H9 (cell line): Measurements from ENCODE around the gene RARG. TPM values are rescaled to one million over a fixed set of nuclear protein-coding genes. Genes with fewer than 3 reads are reported as not detected.

Experiments used
- DNase-seq: peaks from one replicate; pipeline ENCODE4 v3.0.0-alpha.2; 2017
- H2AFZ ChIP-seq: one replicate; pipeline ENCODE4 v1.6.1; 2013; ENCODE audit warnings: mild to moderate bottlenecking, low read length, control low read depth, moderate library complexity
- H2AK5ac ChIP-seq: 2 replicates; pipeline ENCODE4 v1.6.1; 2013; ENCODE audit warnings: low read length, control low read depth, mixed read lengths; ENCODE audit not compliant: insufficient read length
- H2BK120ac ChIP-seq: one replicate; pipeline ENCODE4 v1.6.1; 2013; ENCODE audit warnings: low read depth, mild to moderate bottlenecking, low read length, control low read depth, inconsistent platforms; ENCODE audit not compliant: poor library complexity, severe bottlenecking
- H2BK12ac ChIP-seq: 2 replicates; pipeline ENCODE4 v1.6.1; 2013; ENCODE audit warnings: low read length, control low read depth, mixed read lengths, low read depth; ENCODE audit not compliant: insufficient read length
- H2BK15ac ChIP-seq: 2 replicates; pipeline ENCODE4 v1.6.1; 2013; ENCODE audit warnings: low read depth, low read length, control low read depth
- H2BK20ac ChIP-seq: one replicate; pipeline ENCODE4 v1.6.1; 2013; ENCODE audit warnings: low read depth, mild to moderate bottlenecking, low read length, control low read depth, inconsistent platforms; ENCODE audit not compliant: poor library complexity, severe bottlenecking
- H2BK5ac ChIP-seq: 2 replicates; pipeline ENCODE4 v1.6.1; 2013; ENCODE audit warnings: low read length, control low read depth, mixed read lengths; ENCODE audit not compliant: insufficient read length
- H3K14ac ChIP-seq: 2 replicates; pipeline ENCODE4 v1.6.1; 2013; ENCODE audit warnings: low read length, control low read depth; ENCODE audit not compliant: insufficient read depth
- H3K18ac ChIP-seq: 2 replicates; pipeline ENCODE4 v1.6.1; 2013; ENCODE audit warnings: low read depth, mild to moderate bottlenecking, mixed read lengths, low read length, control low read depth; ENCODE audit not compliant: insufficient read length
- H3K23ac ChIP-seq: 2 replicates; pipeline ENCODE4 v1.6.1; 2013; ENCODE audit warnings: low read length, control low read depth, mixed read lengths, low read depth; ENCODE audit not compliant: insufficient read length
- H3K23me2 ChIP-seq: 2 replicates; pipeline ENCODE4 v1.6.1; 2013; ENCODE audit warnings: low read depth, mild to moderate bottlenecking, mixed read lengths, low read length, control low read depth; ENCODE audit not compliant: insufficient read length, poor library complexity, severe bottlenecking
- H3K27ac ChIP-seq: 2 replicates; pipeline ENCODE4 v1.5.1; 2013; ENCODE audit warnings: low read length, control low read depth, mixed read lengths, low read depth; ENCODE audit not compliant: insufficient read length
- H3K27me3 ChIP-seq: 2 replicates; pipeline ENCODE4 v1.6.1; 2013; ENCODE audit warnings: low read length, control low read depth, inconsistent platforms; ENCODE audit not compliant: insufficient read depth
- H3K4ac ChIP-seq: 2 replicates; pipeline ENCODE4 v1.6.1; 2013; ENCODE audit warnings: low read depth, mild to moderate bottlenecking, control low read depth, inconsistent platforms, low read length, moderate library complexity
- H3K4me1 ChIP-seq: 2 replicates; pipeline ENCODE4 v1.6.1; 2013; ENCODE audit warnings: low read length, control low read depth, inconsistent platforms; ENCODE audit not compliant: insufficient read depth
- H3K4me2 ChIP-seq: 2 replicates; pipeline ENCODE4 v1.6.1; 2013; ENCODE audit warnings: low read length, control low read depth, mixed read lengths; ENCODE audit not compliant: insufficient read length, insufficient read depth
- H3K56ac ChIP-seq: 2 replicates; pipeline ENCODE4 v1.6.1; 2013; ENCODE audit warnings: low read depth, mild to moderate bottlenecking, mixed read lengths, low read length, control low read depth; ENCODE audit not compliant: insufficient read length
- H3K79me1 ChIP-seq: 2 replicates; pipeline ENCODE4 v1.6.1; 2013; ENCODE audit warnings: low read depth, mild to moderate bottlenecking, moderate library complexity, low read length, control low read depth, inconsistent platforms; ENCODE audit not compliant: insufficient read depth, poor library complexity, severe bottlenecking
- H3K79me2 ChIP-seq: 2 replicates; pipeline ENCODE4 v1.6.1; 2013; ENCODE audit warnings: low read length, control low read depth, inconsistent platforms; ENCODE audit not compliant: insufficient read depth
- H3K9ac ChIP-seq: 2 replicates; pipeline ENCODE4 v1.6.1; 2013; ENCODE audit warnings: low read length, control low read depth, mixed read lengths; ENCODE audit not compliant: insufficient read length; ENCODE audit errors: extremely low read depth
- H3K9me3 ChIP-seq: one replicate; pipeline ENCODE4 v1.6.1; 2013; ENCODE audit warnings: low read depth, low read length, inconsistent platforms; ENCODE audit not compliant: control insufficient read depth
- H3T11ph ChIP-seq: one replicate; pipeline ENCODE4 v1.6.1; 2013; ENCODE audit warnings: mild to moderate bottlenecking, low read length, control low read depth, inconsistent platforms
- H4K20me1 ChIP-seq: one replicate; pipeline ENCODE4 v1.6.1; 2013; ENCODE audit not compliant: control insufficient read depth, insufficient read length, insufficient read depth
- H4K5ac ChIP-seq: 2 replicates; pipeline ENCODE4 v1.6.1; 2013; ENCODE audit warnings: low read depth, mild to moderate bottlenecking, mixed read lengths, low read length, control low read depth; ENCODE audit not compliant: insufficient read length
- H4K8ac ChIP-seq: replicated peaks from 2 replicates; pipeline ENCODE4 v1.6.1; 2013; ENCODE audit warnings: low read length, control low read depth, mixed read lengths, low read depth; ENCODE audit not compliant: insufficient read length
- H4K91ac ChIP-seq: 2 replicates; pipeline ENCODE4 v1.6.1; 2013; ENCODE audit warnings: low read depth, mild to moderate bottlenecking, moderate library complexity, mixed read lengths, low read length, control low read depth; ENCODE audit not compliant: insufficient read length
- H3K27ac Mint-ChIP-seq, 3 experiments: 2 replicates in 2 of 3; 3 replicates in 1 of 3; pipeline ENCODE4 v1.8.0; 2020 to 2021; ENCODE audit warnings: mixed read lengths in 3 of 3, mild to moderate bottlenecking in 1 of 3, moderate library complexity in 1 of 3
- H3K27me3 Mint-ChIP-seq: 2 replicates; pipeline ENCODE4 v1.8.0; 2021; ENCODE audit warnings: low read depth, mild to moderate bottlenecking, moderate library complexity, mixed read lengths
- H3K36me3 Mint-ChIP-seq, 3 experiments: 2 replicates in 2 of 3; 3 replicates in 1 of 3; pipeline ENCODE4 v1.8.0; 2020 to 2021; ENCODE audit warnings: low read depth in 3 of 3, mixed read lengths in 3 of 3; ENCODE audit not compliant: insufficient read depth in 1 of 3
- H3K4me1 Mint-ChIP-seq, 2 experiments: 2 replicates each; pipeline ENCODE4 v1.8.0; 2020; ENCODE audit warnings: mixed read lengths in 2 of 2
- H3K4me3 Mint-ChIP-seq, 2 experiments: 2 replicates in 1 of 2; 3 replicates in 1 of 2; pipeline ENCODE4 v1.8.0; 2020 to 2021; ENCODE audit warnings: mild to moderate bottlenecking in 2 of 2, mixed read lengths in 2 of 2, moderate library complexity in 1 of 2
- H3K9me3 Mint-ChIP-seq, 2 experiments: 2 replicates in 1 of 2; 3 replicates in 1 of 2; pipeline ENCODE4 v1.8.0; 2020; ENCODE audit warnings: mild to moderate bottlenecking in 2 of 2, mixed read lengths in 2 of 2, moderate library complexity in 1 of 2
- WGBS: extraction: QIAGEN DNeasy Blood & Tissue Kit; methylation state at CpG from one replicate; pipeline ENCODE4 v1.1.7; 2013; ENCODE audit warnings: missing lambda C conversion rate, low lambda C conversion rate, mixed read lengths; ENCODE audit not compliant: insufficient read length; ENCODE audit errors: extremely low coverage; 5-methylcytosine and 5-hydroxymethylcytosine counted together
- total RNA-seq: library from RNA; stranded (reverse); gene quantifications from 2 replicates; pipeline ENCODE4 v1.2.1, GENCODE V29; 2021
- TF ChIP-seq, protein P1 (sequence below): fragments of 200-600 bp; sonication (generic); conservative IDR thresholded peaks from 3 replicates; pipeline ENCODE4 v1.8.0; 2021; ENCODE audit warnings: antibody characterized with exemption, mild to moderate bottlenecking

RARG gene
- total RNA-seq, 1 experiment from 2014 or later = 43.7 TPM

DNA sequence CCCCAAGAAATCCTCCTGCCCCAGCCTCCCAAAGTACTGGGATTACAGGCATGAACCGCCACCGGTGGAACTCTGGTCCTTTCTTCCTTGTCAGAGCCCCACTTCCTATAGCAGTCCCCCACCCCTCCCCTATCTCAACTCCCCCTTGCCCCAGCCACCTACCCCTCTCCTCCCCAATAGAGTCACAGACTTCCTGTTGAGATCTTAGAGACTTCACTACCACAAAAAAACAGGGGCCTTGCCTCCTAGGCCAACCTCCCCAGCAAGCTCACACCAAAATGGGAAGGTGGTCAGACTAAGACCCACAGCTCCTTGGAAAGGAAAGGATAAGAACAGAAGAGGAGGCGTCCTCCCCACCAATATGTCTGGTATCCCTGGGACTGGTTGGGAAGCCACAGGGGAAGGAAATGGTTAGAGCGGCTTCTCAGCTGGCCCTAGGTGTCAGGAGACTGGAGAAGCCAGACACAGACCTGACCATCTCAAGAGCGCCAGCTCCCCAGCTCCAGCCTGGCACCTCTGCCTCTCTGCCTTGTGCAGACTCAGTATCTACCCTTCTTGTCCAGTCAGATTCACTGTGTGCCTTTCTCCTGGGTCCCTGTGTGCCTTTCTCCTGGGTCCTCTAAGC lies 33.4 kb downstream of the RARG start:
- Histone ChIP-seq H2BK120ac (no peak overlapping the region), H3K79me1 (no peaks in the 10 kb centered on the region), H2AFZ (no peak overlapping the region), H4K5ac (no peak overlapping the region), H3K9ac (no peak overlapping the region), H3K23me2 (no peaks in the 10 kb centered on the region), H2BK5ac (no peak overlapping the region), H2BK12ac (no peak overlapping the region), H4K20me1 (no peaks in the 10 kb centered on the region), H3K4me2 (no peak overlapping the region), H3K56ac (no peak overlapping the region), H3T11ph (no peak overlapping the region), H4K8ac (no peak overlapping the region), H3K79me2 (no peaks in the 10 kb centered on the region), H2AK5ac (no peak overlapping the region), H3K4me1 (no peaks in the 10 kb centered on the region), H4K91ac (no peak overlapping the region), H3K18ac (no peak overlapping the region), H3K14ac (no peak overlapping the region), H3K4ac (no peak overlapping the region), H3K9me3 (no peaks in the 10 kb centered on the region), H2BK15ac (no peak overlapping the region), H3K27me3 (peaks cover 18% of the 10 kb centered on the region; the same call in 1 of the 2 replicates), H3K23ac (no peak overlapping the region), H2BK20ac (no peak overlapping the region), H3K27ac (no peak overlapping the region)
- Mint-ChIP-seq H3K36me3 (no peaks in the 10 kb centered on the region), H3K27ac (no peak overlapping the region), H3K4me3 (no peak overlapping the region; a peak in 1 of 5 replicates), H3K27me3 (peaks cover 85% of the 10 kb centered on the region), H3K4me1 (0 out of 4 replicates have a peak, but pooled peaks cover 0 to 3% of the 10 kb centered on the region in 2 experiments), H3K9me3 (0 out of 5 replicates have a peak, but pooled peaks cover 0 to 2% of the 10 kb centered on the region in 2 experiments)
- no peak for DNase-seq
- WGBS = no CpG with 5 or more reads among the region's 5 CpGs
- TF ChIP-seq, protein P1, sequence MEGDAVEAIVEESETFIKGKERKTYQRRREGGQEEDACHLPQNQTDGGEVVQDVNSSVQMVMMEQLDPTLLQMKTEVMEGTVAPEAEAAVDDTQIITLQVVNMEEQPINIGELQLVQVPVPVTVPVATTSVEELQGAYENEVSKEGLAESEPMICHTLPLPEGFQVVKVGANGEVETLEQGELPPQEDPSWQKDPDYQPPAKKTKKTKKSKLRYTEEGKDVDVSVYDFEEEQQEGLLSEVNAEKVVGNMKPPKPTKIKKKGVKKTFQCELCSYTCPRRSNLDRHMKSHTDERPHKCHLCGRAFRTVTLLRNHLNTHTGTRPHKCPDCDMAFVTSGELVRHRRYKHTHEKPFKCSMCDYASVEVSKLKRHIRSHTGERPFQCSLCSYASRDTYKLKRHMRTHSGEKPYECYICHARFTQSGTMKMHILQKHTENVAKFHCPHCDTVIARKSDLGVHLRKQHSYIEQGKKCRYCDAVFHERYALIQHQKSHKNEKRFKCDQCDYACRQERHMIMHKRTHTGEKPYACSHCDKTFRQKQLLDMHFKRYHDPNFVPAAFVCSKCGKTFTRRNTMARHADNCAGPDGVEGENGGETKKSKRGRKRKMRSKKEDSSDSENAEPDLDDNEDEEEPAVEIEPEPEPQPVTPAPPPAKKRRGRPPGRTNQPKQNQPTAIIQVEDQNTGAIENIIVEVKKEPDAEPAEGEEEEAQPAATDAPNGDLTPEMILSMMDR = no peak
